HEK293T (cell line): ENCODE data around the gene ASNSD1.

Experiments used
- FOXK2 ChIP-seq: fragments of 450-650 bp; IDR thresholded peaks from 2 replicates; pipeline ENCODE4 v1.6.1; 2016; ENCODE audit warnings: mild to moderate bottlenecking
- FOXM1 ChIP-seq: fragments of 450-650 bp; IDR thresholded peaks from 2 replicates; pipeline ENCODE4 v1.6.1; 2017; ENCODE audit warnings: mild to moderate bottlenecking, borderline replicate concordance

DNA sequence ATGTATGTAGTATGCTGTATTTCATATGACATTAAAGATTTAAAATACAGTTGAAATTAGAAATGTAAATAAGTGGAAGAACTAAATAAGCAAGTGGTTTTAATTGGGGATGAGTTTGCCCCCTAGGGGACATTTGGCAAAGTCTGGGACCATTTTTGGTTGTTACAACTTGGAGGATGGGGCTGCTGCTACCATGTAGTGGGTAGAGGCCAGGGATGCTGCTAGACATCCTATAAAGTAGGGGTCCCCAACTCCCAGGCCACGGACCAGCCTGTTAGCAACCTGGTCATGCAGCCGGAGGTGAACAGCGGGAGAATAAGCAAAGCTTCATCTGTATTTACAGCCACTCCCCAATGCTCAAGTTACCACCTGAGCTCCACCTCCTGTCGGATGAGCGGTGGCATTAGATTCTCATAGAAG is 27.9 kb upstream of the ASNSD1 start:
- TF ChIP-seq FOXM1 (no peak), FOXK2 (no peak)
